NCI-H510A (cell line): ENCODE measurements around the gene L3MBTL3.

ENCODE experiments used
- DNase-seq: peaks from one replicate; lab custom pipeline; 2025; lab: John Stamatoyannopoulos, UW

L3MBTL3 gene

GRCh38 chr6:130018292-130018743 lies at the start of gene L3MBTL3:
Gene L3MBTL3 (plus strand): TSS chr6:130018581. CDS start chr6:130042700, 24,119 bp downstream.
- peak; percentile 39 for DNase-seq

DNA sequence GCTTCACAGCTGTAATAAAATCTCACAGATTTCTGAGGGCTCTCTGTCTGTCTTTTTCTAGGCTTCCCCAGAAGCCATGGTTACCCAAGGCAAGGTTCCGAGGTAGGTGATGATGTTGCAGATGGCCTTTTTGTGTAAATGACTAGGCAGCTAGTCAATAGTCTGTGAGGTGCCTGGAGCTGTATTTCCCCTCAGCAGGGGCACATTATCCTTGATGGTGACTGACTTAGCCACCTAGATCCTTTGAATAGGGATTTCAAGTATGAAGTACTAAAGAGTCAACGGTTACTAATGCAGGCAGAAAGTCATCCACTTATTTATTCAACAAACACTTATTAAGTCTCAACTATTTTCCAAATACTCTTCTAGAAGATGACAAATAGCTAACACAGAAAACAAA lies 49.3 kb upstream of the L3MBTL3 start:
- no peak for DNase-seq

DNA sequence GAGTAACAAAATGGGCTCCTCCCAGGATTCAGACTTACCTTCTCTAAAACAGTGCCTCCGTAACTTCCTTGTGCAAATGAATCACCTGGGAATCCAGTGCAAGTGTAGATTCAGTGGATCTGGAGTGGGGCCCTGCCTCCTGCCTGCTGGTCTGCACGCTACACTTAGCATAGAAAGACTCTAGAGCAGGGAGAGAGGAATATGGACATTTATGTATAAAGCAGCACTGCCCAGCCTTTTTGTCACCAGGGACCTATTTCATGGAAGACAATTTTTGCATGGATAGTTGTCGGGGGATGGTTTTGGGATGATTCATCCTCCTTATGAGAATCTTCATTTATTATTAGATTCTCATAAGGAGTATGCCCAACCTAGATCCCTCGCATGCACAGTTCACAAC lies 42.3 kb upstream of the L3MBTL3 start:
- DNase-seq, result no peak

GRCh38 chr6:129978148-129978916 lies 40.0 kb upstream of the L3MBTL3 start:
- no peak for DNase-seq

GRCh38 chr6:129980821-129981220 lies 37.6 kb upstream of the L3MBTL3 start:
- DNase-seq, result no peak

- DNase-seq, result no peak
These were observed 36.8 kb upstream of the L3MBTL3 start for GRCh38 chr6:129981598-129981997.

- DNase-seq, result no peak
These were observed 29.0 kb upstream of the L3MBTL3 start for GRCh38 chr6:129989396-129989795.

DNA sequence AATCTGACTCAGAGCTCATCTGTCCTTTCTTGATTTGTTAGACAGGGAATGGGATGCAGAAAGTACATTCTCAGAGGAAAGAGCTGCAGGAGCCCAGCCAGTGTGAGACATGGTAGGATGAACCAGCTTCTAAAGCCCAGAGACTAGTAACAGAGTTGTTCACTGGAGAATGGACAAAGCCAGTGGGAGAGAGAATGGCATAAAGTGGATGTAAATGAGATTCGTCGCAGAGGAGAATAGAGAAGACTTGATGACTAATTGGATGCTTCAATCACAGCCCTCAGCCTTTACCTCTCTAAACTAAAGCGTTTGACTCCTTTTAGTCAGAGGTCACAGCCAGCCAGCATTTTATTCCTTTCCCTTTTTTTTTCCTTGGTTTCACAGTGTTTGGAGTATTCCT lies 25.5 kb upstream of the L3MBTL3 start:
- DNase-seq, result no peak

DNA sequence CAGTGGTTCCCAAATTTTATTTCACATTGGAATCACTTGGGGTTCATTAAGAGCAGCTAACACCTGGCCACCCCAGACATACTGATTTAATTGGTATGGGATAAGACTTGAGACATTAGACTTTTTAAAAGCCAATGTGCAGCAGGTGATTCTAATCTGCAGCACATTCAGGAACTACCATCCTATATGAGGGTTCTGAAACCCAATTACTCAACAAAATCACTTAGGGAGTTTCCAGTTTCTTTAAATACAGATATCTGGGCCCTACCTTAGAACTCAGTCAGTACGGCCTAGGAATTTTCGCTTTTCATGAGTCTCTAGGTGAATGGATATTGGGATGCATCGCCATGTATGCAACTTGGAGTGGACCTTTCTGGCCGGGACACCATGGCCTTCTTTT lies 24.0 kb upstream of the L3MBTL3 start:
- no peak for DNase-seq

DNA sequence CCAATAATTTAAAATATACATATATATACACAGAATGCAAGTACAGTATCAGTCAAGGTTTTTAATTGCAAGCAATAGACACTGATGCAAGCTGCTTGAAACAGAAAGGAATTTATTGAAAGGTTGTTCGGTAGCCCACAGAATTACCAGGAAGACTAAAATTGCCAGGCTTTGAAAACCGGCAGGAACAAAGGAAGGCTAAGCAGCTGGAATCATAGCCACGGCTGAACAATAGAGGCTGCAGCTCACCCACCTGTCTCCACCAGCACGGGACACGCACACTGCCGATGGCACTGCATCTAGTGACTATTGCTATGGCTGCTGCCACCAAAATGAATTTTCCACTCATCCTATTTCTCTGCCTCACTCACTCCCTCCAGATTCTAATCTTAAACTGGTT lies 22.0 kb upstream of the L3MBTL3 start:
- DNase-seq, result no peak

- DNase-seq, result no peak
These were observed 17.6 kb upstream of the L3MBTL3 start for GRCh38 chr6:130000526-130001421.

DNA sequence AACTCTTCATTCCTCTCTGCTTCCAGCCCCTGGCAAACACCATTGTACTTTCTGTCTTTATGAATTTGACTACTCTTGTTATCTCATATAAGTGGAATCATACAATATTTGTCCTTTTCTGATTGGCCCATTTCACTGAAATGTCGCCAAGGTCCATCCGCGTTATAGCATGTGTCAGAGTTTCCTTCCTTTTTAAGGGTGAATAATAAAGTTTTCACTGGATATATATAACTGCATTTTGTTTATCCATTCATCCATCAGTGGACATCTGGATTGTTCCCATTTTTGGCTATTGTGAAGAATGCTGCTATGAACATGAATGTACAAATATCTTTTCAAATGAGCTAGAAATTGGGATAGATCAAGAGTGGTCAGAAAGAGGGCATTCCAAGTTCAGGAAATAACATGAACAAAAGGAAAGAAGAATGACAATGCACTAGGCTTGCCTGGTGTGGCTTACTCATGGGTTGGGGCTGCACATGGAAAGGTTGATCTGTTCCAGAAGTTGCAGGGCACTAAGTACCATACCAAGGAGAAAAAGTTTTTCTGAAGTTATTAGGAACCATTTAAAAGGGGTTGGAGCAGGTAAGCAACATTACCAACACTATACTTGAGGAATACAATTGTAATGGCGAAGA lies 10.0 kb upstream of the L3MBTL3 start:
- DNase-seq, result no peak

- DNase-seq, result no peak
These were observed 9.2 kb upstream of the L3MBTL3 start for GRCh38 chr6:130009146-130009545.

- no peak for DNase-seq
These were observed 8.0 kb upstream of the L3MBTL3 start for GRCh38 chr6:130010387-130010786.

DNA sequence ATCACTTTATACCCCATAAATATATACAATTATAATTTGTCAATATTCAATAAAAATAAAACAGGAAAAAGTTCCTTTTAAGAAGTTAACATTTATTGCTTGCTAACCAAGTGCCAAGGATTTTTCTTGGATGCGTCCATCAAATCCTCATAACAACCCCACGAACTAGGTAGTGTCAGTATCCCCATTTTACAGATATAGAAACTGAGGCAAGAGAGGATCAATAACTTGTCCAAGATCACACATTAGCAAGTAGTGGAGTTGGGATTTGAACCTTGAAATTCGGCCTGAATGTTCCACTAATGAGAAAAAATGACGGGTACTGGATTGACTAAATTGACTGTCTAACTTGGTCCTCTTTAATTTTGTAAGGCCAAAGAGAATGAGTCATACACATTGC lies 5.7 kb upstream of the L3MBTL3 start:
- DNase-seq, result no peak

DNA sequence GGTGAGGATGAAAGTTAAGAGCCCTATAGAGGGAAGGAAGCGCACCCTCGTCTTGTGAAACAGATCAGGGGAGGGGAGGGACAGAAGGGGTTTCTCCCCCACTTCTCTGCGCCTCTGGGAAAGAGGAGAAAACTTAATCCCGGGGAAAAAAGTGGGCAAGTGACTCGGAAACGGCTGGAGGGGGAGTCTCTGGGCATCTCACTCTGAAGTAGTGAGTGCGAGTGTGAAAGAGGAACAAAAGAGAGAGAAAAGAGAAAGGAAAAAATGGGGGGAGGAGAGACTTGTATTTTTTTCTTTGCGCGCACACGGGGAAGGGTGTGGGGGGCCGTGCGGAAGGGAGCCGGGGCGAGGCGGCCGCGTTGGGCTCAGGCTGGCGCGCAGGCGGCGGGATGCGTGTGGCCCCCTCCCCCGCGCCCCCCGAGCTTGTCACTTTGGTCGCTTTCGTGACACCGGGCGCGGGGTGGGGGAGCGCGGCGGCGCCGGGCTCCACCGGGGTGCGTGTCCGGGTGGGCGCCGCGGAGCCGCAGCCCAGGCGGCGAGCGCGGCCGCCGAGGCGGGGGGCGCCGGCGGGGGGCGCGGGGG lies 454 bp downstream of the L3MBTL3 start:
- no peak for DNase-seq

DNA sequence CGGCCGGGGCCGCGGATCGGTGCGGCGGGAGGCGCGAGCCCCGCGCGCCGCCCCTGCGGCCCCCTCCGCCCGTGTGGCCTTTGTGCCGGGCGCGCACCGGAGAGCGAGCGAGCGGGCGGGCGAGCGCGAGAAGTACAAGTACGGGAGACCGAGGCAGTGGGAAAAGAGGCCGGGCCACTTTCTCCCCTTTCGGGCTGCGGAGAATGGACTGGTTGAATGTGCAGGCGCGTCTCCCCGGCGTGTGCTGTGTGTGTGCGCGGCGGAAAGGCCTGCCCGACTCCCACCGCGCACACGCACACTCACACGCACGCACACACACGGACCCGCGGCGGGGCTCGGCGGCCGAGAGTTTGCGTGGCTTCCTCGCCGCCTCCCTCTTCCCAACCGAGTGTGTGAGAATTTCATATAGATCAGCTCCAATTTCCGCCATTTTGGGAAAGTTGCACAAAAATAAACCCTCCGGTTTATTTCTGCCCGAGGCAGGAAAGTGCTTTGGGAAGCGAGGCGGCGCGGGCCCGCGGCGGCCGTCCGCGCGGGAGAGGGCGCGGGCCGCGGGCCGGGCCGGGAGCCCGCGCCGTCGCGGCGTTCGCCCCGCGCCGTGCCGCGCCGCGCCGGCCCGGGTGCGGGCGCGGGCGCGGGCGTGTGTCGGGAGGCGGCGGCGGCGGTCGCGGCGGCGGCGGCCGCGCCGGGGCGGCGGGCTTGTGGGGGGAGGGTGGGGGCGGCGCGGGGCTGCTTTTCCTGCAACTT lies 1.1 kb downstream of the L3MBTL3 start:
- no peak for DNase-seq

GRCh38 chr6:130020073-130020906 lies 1.9 kb downstream of the L3MBTL3 start:
- DNase-seq, result no peak

DNA sequence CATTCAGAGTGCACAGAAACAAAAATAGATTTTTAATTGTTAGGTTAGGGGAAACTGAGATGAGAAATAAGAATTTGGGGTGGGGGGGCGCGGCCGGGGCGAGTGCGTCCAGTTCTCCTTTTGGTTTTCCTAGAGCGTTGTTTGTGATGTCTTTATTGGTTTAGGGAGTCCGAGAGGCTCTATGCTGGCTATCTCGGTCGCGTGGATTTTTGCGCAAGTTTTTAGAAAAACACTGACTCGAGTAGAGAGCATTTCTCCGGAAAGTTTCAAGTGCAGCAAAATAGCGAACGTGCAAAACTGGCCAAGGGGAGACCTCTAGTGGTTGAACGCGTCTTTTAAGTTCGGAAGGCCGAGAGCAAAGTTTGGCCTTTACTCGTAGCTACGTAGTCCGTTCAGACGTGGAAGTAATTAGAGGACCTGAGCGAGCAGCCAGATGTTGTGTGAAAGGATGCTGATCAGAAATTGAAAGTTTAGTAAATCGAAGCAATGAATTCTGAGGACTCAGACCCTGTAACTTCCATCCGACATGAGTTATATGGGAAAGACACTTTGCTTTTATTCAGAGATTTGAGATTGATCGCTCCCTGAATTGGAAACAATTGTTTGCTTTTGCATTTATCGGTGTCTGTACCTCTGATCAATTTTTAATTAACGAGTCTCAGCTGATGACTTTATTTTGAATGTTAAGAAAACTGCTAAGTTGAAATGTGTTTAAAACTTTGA lies 2.7 kb downstream of the L3MBTL3 start:
- no peak for DNase-seq

- DNase-seq, result no peak
These were observed 8.5 kb downstream of the L3MBTL3 start for GRCh38 chr6:130026859-130027258.
